ENCODE measurements around the gene ACOT8.

ACOT8 gene

DNA sequence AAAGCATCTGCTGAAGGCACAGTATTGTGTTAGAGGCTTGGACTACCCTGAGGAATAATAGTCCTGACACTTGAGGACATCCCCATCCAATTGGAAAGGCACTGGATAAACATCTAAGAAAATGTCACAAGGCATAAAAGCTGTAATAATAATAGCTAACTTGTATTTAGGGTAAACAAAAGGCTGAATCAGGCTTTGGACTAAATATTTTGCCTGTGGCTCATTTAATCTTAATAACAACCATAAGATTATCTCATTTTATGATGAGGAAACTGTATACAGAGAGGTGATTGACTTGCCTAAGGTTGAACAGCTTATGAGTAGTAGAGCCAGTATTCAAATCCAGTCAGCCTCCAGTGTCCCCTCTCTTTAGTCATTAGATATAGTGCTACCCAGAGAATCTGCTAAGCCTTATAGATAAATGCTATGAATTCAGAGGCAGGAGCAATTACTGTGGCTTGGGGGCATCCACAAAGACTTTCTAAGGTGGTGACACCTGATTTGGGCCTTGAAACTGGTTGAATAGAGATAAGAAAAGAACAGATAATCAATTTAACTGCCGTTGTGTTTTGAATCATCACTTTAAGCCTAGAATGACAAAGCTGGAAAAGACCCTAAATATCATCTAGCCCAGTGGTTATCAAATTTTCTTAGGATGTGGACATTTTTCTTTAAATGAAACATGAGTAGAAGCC, 16.4 kb upstream of the ACOT8 start:
- TF ChIP-seq, protein P1, sequence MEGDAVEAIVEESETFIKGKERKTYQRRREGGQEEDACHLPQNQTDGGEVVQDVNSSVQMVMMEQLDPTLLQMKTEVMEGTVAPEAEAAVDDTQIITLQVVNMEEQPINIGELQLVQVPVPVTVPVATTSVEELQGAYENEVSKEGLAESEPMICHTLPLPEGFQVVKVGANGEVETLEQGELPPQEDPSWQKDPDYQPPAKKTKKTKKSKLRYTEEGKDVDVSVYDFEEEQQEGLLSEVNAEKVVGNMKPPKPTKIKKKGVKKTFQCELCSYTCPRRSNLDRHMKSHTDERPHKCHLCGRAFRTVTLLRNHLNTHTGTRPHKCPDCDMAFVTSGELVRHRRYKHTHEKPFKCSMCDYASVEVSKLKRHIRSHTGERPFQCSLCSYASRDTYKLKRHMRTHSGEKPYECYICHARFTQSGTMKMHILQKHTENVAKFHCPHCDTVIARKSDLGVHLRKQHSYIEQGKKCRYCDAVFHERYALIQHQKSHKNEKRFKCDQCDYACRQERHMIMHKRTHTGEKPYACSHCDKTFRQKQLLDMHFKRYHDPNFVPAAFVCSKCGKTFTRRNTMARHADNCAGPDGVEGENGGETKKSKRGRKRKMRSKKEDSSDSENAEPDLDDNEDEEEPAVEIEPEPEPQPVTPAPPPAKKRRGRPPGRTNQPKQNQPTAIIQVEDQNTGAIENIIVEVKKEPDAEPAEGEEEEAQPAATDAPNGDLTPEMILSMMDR (IDR thresholded peaks at IDR 0.05; ENCODE audit: low read depth, low read length, missing control alignments), result no peak
- H3K4me3 ChIP-seq (ENCODE audit: low read depth, low read length), result no peak overlapping the region
- no peak for DNase-seq (ENCODE audit: low read depth)

DNA sequence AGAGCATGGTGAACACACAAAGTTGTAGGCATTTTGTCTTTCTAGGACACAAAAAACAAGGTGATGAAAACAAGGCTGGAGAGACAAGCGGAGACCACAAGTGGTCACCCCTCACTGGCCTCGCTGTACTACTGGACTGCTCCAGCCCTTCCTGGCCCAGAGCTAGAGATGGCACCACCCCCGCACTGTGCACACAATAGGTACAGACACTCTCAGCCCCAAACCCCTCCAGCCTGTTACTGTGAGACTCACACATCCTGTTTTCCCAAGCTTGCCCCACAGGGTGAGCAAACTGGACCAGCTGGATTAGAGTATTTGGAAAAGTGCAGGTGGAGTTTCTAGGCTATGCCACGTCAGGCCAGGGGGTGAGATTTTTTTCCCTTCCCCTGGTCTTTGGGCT, 15.4 kb upstream of the ACOT8 start:
- TF ChIP-seq, protein P1 (IDR thresholded peaks at IDR 0.05; ENCODE audit: low read depth, low read length, missing control alignments), result no peak
- H3K4me3 ChIP-seq (ENCODE audit: low read depth, low read length), result no peak overlapping the region
- no peak for DNase-seq (ENCODE audit: low read depth)

DNA sequence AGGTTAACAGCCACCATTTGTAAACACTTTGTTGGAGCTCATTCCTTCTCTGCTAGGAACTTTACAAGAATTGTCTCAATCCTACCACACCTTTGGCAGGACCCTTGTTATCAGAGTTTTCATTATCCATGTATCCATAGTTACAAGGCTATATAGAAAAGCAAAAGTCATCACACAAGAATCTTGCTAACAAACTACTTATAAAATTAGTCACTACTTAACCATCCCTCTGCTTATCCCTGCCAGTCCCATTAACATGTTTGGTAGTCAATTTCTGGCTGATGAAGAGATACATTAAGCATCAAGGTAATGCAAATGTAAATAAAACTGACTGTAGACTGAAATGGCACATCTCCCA, 10.6 kb upstream of the ACOT8 start:
- TF ChIP-seq, protein P1 (IDR thresholded peaks at IDR 0.05; ENCODE audit: low read depth, low read length, missing control alignments), result no peak
- no peak overlapping the region for H3K4me3 ChIP-seq (ENCODE audit: low read depth, low read length)
- DNase-seq (ENCODE audit: low read depth), result no peak

DNA sequence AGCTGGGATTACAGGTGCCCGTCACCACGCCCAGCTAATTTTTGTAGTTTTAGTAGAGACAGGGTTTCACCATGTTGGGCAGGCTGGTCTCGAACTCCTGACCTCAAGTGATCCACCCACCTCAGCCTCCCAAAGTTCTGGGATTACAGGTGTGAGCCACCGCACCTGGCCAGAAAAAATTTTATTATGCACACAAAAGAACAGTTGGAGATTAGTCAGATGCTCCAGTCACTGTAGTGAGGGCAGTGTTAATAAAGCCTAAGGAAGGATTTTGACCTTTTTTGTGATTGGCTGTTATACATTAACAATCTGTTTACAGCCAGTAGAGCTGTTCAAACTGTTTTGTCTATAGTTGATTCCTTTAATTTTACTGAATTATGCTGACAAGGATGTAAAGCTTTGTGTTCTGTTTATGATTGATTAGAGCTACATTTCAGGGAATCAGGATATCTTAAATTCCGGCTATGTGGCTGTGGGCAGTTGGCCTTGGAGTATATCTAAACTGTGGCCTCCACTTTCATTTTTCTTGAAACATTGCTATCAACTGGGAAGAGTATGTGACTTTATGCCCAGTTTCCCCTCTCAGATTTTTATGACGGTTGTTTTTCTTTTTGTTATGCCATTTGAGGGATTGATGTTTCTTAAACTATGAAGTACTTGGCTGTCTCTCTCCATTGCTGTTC, 10.1 kb upstream of the ACOT8 start:
- DNase-seq (ENCODE audit: low read depth), result no peak
- TF ChIP-seq, protein P1 (IDR thresholded peaks at IDR 0.05; ENCODE audit: low read depth, low read length, missing control alignments), result no peak
- H3K4me3 ChIP-seq (ENCODE audit: low read depth, low read length), result no peak overlapping the region

DNA sequence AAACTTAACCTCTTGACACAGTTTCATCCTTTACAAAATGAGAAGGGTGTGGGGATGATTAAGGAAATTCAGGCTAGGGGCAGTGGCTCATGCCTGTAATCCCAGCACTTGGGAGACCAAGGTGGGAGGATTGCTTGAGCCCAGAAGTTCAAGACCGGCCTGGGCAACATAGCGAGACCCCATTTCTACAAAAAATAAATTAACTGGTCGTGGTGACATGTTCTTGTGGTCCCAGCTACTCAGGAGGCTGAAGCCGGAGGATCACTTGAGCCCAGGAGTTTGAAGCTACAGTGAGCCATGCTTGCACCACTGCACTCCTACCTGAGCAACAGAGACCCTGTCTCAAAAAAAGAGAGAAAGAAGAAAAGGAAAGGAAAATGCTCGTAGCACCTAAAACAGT, 9.3 kb upstream of the ACOT8 start:
- TF ChIP-seq, protein P1 (IDR thresholded peaks at IDR 0.05; ENCODE audit: low read depth, low read length, missing control alignments), result no peak
- no peak for DNase-seq (ENCODE audit: low read depth)
- no peak overlapping the region for H3K4me3 ChIP-seq (ENCODE audit: low read depth, low read length)

DNA sequence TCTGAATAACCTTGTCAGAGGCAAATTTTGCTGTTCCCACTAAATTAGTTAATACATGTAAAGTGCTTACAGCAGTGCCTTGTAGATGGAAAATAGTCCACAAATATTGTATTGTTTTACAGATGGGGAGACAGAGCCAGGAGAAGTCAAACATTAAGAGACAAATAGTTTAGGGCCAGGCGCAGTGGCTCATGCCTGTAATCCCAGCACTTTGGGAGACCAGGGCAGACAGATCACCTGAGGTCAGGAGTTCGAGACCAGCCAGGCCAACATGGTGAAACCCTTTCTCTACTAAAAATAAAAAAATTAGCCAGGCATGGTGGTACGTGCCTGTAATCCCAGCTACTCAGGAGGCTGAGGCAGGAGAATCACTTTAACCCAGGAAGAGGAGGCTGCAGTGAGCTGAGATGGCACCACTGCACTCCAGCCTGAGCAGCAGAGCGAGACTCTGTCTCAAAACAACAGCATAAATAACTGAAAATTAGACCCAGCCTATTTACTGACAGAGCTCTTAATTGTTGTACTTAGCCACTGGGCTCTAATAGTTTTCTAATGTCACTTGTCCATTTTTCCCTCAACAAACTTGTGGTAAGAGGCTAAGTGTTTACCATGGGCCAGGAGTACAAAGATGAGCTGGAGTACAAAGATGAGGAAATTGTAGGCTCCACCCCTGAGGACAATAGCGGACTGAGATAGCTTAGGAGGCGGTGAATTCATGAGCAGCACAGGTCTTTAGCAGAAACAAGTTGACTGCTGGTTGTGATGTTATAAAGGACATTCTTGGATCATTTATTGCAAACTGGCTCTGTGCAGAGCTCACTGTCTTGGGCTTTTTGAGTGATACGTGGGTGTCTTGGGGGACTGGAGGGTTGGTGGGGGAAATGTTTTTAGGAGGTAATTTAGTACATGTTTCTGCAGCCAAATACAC, 6.6 kb upstream of the ACOT8 start:
- TF ChIP-seq, protein P1 (IDR thresholded peaks at IDR 0.05; ENCODE audit: low read depth, low read length, missing control alignments), result no peak
- H3K4me3 ChIP-seq (ENCODE audit: low read depth, low read length), result no peak overlapping the region
- DNase-seq (ENCODE audit: low read depth), result no peak
